Measurements from ENCODE around the gene APP. TPM values are rescaled to one million over a fixed set of nuclear protein-coding genes. Genes with fewer than 3 reads are reported as not detected.
"Not testable (repeated sequence)": the region's sequence is repeated elsewhere in the genome, so short reads cannot be mapped to it uniquely, and the experiment has no call there.

Gene APP
- total RNA-seq, 2 donors from 2014 or later, result 38.5 to 81.4 TPM

DNA sequence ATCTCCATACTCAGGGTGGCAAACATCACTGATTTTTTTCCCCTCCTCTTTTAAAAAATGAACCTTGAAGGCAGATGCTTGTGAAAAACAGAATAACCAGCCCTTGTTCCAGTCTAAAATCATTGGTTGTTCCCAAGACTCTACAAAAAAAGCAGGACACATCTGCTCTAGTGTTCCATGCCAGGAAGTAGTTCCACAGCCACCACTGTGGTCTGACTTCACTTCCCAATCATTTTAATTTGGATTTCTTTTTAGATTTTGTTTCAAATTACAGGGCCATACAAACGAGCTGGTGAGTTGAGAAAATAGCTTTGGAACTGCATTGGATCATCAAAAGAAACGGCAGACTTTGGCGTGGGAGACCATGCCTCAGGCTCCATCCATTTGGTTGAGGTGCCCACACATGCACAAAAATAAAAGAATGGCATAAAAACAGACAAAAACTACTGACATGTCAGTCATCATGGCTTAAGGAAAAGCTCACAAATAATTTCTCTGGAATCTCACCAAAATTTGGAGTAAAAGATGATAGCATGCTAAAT lies 225.8 kb downstream of the APP start:
- Mint-ChIP-seq H3K9me3 (no peaks in the 10 kb centered on the region), H3K27ac (peak overlapping the region in 1 of 2 donors; percentile 36), H3K36me3 (peaks cover 0 to 11% of the 10 kb centered on the region in 2 donors)
- ATAC-seq (no peak), DNase-seq (ENCODE audit: low spot score in 2 of 2) (no peak)

DNA sequence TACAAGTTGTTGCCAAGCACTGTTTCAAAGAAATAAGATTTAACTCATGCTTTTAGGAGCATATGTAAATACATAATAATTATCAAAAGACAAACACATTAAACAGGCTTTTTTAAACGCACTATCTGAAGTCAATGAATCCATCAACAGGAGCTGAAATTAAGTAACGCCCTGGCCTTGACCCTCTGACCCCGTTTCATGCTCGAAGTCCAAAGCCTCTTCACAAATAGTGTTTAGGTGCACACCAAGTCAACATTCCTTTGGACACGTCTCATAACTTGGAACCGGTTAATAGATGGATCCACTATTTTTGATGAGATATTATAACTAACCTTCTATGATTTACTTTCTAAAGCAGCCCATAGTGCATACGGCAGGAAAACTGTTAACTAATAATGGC lies 226.5 kb downstream of the APP start:
- no peak for ATAC-seq
- DNase-seq (ENCODE audit: low spot score in 2 of 2), result no peak
- Mint-ChIP-seq H3K9me3 (no peaks in the 10 kb centered on the region), H3K27ac (no peak overlapping the region), H3K36me3 (peaks cover 0 to 11% of the 10 kb centered on the region in 2 donors)

DNA sequence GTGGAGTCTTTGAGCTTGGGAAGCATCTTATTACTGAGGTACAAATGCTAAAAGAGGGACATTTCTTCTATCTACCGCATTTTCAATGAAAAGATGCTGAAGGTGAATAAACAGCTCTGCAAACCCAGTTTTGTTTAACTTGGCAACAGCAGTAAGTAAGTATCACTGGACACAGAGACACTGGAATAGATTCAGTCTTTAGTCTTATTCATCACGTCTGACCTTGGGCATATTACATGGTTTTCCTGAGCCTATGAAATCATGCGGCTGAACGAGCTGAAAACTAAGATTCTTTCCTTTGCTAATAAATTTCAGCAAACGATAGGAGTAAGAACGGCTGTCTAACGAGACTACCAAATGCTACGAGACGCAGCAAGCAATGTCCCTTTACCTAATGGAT lies 228.4 kb downstream of the APP start:
- Mint-ChIP-seq H3K36me3 (peaks cover 0 to 11% of the 10 kb centered on the region in 2 donors), H3K9me3 (no peaks in the 10 kb centered on the region), H3K27ac (no peak overlapping the region)
- no peak for ATAC-seq
- DNase-seq (ENCODE audit: low spot score in 2 of 2), result no peak

DNA sequence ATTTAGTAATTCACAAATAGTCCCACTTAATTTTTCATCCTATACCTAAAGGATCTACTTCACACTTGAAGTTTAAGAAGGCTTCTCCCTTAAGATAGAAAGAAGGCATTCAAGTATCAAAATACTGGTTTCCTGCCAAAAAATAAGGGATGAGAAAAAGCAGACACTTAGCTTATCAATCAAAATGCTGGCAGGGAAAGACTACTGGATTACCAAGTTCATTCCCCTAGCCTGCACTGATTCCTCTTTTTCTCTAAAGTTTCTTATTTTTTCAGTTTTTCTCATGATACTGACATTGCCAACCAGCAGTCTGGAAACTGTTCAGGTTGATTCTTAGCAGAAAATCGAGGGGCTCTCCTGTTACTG lies 231.2 kb downstream of the APP start:
- no peak for DNase-seq (ENCODE audit: low spot score in 2 of 2)
- no peak overlapping the region for H3K27ac Mint-ChIP-seq
- H3K36me3 Mint-ChIP-seq, result no peaks in the 10 kb centered on the region
- ATAC-seq, result no peak
- H3K9me3 Mint-ChIP-seq, result no peaks in the 10 kb centered on the region

DNA sequence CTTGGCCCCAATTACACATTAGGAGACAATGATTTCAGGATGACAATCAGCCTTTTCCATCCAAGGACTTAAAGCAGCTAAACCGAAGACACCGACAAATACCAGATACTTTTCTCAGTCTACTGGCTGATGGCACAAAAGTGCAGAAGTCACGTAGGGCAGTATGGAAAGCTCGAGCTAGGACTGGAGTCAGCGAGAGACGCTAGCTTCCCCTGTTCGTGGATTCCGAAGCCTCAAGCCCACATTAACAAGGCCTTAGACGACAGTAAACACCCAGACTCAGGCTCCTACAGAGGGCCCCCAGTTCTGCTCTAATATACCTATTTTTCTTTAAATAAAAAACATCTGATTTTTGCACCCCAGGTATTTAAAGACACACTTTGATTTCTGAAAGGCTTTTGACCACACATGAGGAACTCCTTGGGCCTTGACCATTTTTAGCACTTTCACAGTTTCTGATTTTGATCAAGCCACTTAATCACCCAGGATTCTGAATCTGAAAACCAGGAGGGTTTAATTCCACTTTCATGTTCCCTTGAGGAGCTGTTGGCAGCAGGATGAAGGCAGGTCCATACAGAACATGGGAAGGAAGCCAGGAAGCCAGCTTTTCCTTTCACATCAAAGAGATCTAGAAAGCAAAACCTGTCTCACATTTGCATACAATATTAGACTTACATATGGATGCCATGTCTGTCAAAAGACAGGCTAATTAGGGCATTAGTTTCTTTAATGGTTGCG lies 231.7 kb downstream of the APP start:
- no peaks in the 10 kb centered on the region for H3K36me3 Mint-ChIP-seq
- ATAC-seq (no peak), DNase-seq (ENCODE audit: low spot score in 2 of 2) (no peak)
- H3K27ac Mint-ChIP-seq, result no peak overlapping the region
- no peaks in the 10 kb centered on the region for H3K9me3 Mint-ChIP-seq

DNA sequence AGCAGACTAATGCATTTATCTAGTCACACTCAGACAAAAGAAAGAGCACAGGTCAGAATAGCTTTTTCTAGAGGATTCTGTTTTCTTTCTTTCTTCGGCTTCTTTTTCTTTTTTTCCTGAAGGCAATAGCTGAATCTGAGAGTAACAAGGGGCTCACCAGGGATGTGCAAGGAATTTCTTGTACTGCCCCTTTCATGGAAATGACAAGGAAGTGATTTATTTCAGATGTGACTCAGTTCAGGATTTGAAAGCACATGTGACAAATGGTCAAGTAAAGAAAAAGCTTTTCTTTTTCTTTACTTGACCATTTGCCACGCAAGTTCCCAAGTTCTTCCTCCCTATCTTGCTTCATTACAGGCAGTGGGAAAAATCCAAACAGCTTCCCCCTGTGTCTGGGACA lies 233.8 kb downstream of the APP start:
- Mint-ChIP-seq H3K9me3 (no peaks in the 10 kb centered on the region), H3K36me3 (no peaks in the 10 kb centered on the region), H3K27ac (no peak overlapping the region)
- no peak for ATAC-seq
- no peak for DNase-seq (ENCODE audit: low spot score in 2 of 2)

DNA sequence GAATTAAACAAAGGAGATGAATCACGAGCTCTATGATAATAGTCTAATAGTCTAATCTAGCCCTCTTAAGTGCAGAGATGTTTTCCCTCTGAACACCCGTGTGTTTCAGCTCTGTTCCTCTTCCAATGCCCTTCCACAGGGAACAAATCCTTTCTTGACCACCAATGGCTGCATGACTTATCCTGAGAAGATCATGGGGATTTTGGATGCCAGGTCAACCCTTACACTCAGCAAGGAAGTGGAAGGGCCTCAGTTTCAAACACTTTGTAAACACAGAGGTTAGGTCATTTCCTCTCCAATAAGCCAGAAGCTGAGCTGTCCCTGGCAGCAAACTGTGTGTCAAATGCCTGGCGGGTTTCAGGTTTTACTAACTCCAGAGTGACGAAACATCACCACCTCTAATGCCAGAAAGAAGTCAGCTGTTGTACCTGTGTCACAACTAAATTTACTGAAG lies 235.8 kb downstream of the APP start:
- ATAC-seq (peak; percentile 85 to 88), DNase-seq (ENCODE audit: low spot score in 2 of 2) (peak in 1 of 2 donors; percentile 18)
- Mint-ChIP-seq H3K9me3 (no peaks in the 10 kb centered on the region), H3K36me3 (no peaks in the 10 kb centered on the region), H3K27ac (peak overlapping the region; percentile 38 to 68)

DNA sequence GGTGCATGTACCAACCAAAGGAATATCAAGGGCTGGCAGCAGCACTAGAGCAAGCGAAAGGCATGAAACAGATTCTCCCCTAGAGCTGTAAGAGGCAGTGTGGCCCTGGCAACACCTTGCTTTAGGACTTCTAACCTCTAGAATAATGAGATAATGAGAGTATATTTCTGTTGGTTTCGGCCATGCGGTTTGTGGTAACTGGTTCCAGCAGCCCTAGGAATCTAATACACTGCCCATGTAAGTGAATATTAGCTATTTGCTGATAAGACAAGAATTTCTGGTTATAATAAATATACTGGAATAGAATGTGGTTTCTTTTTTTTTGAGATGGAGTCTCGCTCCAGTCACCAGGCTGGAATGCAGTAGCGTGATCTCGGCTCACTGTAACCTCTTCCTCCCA lies 236.4 kb downstream of the APP start:
- H3K27ac Mint-ChIP-seq, result no peak overlapping the region
- no peak for DNase-seq (ENCODE audit: low spot score in 2 of 2)
- H3K36me3 Mint-ChIP-seq, result no peaks in the 10 kb centered on the region
- no peak for ATAC-seq
- H3K9me3 Mint-ChIP-seq, result no peaks in the 10 kb centered on the region

DNA sequence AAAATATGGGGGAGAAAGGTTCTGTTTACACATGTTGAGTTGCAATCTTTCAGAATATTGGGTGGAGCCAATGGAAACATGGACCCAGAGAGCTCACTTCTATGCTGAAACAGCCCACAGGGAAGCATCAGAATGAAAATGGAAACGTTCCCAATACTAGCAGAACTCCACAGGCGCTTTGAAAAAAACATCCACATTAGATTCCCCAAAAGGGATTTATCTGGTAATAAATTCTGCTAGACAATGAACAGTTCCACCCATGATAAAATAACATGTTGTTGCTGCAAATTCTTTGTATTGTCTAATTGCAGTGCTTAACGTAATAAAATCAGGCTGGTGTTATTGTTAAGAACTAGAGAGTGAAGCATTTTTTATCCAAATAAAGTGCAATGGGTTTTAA lies 238.8 kb downstream of the APP start:
- ATAC-seq, result no peak
- Mint-ChIP-seq H3K36me3 (no peaks in the 10 kb centered on the region), H3K27ac (peak overlapping the region in 1 of 2 donors; percentile 24)

DNA sequence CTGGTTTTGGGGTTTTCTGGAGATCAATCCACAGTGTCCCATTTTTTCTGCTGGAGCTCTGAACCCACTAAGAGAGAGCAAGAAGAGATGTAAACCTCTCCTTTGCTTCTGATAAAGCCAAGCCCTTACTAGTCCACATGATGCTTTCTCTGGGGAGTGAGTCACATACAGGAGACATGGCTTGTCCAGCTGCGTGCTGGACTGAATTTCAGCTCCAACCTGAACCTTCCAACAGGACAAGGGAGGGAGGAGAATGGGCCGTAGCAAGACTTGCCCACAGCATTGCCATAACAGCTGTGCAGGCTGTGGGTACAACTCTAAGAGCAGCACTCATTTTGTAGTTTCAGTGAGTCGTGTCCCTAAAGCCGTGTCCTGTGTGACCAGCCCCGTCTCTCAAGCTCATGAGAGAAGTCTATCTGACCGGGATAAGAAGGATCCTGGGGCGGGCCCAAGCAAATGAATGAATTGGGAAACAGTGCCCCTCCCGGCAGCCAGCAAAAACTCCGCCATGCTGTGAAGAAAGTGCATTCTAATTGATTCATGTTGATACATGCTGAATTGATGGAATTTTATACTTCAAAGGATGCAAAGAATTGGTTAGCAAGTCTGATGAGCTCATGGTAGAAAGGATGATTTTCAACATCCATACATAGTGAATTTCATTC lies 240.6 kb downstream of the APP start:
- no peak for DNase-seq (ENCODE audit: low spot score in 2 of 2)
- peaks cover 0 to 5% of the 10 kb centered on the region in 2 donors for H3K9me3 Mint-ChIP-seq
- H3K36me3 Mint-ChIP-seq, result peaks cover 6 to 12% of the 10 kb centered on the region in 2 donors
- no peak overlapping the region for H3K27ac Mint-ChIP-seq
- no peak for ATAC-seq

More for the DNA sequence above, 238.8 kb downstream of the APP start:
- no peaks in the 10 kb centered on the region for H3K9me3 Mint-ChIP-seq
- no peak for DNase-seq (ENCODE audit: low spot score in 2 of 2)

DNA sequence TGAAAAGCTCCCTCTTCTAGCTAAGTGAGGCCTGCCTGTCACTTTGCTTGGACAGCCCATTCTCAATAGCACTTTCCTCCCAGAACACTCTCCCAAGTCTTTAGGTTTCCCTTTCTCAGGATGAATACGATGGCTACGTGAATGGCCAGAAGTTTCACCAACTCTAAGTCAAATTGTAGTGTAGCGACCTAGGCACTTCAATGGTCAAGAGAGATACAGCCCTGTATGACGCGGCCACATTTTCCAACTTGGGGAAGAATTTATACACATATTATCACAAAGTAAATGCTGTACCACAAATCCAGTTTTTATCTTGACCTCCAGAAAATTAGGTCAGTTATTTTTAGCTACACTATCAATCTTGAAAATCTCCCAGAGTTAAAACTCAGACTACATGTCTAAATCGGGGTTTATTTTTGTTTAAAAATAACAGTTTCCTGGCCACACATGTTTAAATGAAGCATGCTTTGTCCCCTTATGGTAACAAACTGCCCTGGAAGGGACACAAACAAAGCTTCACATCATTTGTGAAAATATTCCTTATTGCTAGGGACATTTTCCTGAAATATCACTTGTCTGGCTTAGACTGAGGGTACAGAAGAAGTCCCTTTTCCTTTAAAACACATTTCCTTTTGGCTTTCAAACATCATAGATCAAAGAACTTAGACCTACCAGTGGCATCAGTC lies 243.2 kb downstream of the APP start:
- H3K9me3 Mint-ChIP-seq, result peaks cover 0 to 6% of the 10 kb centered on the region in 2 donors
- H3K36me3 Mint-ChIP-seq, result peaks cover 7 to 17% of the 10 kb centered on the region in 2 donors
- DNase-seq (ENCODE audit: low spot score in 2 of 2) (no peak), ATAC-seq (no peak)
- no peak overlapping the region for H3K27ac Mint-ChIP-seq

DNA sequence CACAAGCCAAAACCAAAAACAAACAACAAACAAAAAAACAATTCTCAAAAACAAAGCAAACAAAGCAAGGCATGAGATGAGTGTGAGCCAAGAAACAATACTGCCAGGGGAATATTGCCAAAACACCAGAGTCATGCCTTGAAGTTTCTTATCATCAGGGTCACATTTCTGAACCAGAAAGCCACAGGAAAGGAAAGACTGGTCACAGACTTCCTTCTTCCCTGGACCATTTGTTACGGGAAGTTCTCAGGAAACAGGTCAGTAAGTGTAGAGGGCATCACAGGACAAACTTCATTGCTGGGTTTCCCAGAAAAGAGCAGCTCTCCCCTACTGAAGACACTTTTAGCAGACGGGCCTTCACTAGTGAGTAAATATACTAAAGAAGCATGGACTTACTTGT lies 244.6 kb downstream of the APP start:
- peaks cover 7 to 17% of the 10 kb centered on the region in 2 donors for H3K36me3 Mint-ChIP-seq
- ATAC-seq (no peak), DNase-seq (ENCODE audit: low spot score in 2 of 2) (no peak)
- peaks cover 0 to 6% of the 10 kb centered on the region in 2 donors for H3K9me3 Mint-ChIP-seq
- H3K27ac Mint-ChIP-seq, result peak overlapping the region in 1 of 2 donors; percentile 52

DNA sequence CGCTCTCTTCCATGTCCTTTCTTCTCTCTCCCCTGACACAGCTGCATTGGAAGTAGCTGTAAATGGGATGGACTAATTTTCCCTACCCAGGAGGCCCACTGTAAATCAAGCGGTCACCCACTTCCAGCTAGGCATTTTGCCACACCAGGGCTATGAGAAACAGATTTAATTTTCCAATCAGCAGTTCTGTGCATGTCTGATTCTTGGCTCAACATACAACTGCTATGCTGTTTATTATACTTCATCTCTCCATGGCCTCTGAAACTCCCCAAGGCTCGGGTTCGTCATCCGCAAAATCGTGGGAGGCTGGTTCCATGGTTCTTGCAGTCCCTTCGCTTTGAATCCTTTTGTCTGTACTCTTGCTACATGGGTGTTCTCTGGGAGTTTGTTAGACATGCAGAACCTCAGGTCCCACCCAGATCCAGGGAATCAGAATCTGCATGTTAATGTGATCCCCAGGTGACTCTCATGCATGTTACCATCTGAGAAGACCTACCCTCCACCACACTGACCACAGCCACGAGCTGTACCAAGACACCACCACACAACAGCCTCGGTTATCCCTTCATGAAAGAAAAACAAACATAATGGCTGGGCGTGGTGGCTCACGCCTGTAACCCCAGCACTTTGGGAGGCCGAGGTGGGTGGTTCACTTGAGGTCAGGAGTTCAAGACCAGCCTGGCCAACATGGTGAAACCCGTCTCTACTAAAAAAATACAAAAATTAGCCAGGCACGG lies 245.3 kb downstream of the APP start:
- ATAC-seq (no peak), DNase-seq (ENCODE audit: low spot score in 2 of 2) (no peak)
- Mint-ChIP-seq H3K9me3 (peaks cover 0 to 6% of the 10 kb centered on the region in 2 donors), H3K36me3 (peaks cover 7 to 17% of the 10 kb centered on the region in 2 donors), H3K27ac (peak overlapping the region in 1 of 2 donors; percentile 52)

DNA sequence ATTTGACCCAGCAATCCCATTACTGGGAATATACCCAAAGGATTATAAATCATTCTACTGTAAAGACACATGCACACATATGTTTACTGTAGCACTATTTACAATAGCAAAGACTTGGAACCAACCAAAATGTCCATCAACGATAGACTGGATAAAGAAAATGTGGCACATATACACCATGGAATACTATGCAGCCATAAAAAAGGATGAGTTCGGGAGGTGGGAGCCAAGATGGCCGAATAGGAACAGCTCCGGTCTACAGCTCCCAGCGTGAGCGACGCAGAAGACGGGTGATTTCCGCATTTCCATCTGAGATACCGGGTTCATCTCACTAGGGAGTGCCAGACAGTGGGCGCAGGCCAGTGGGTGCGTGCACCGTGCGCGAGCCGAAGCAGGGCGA lies 252.4 kb downstream of the APP start:
- not testable (repeated sequence) for DNase-seq (ENCODE audit: low spot score in 2 of 2); ATAC-seq; H3K27ac Mint-ChIP-seq; H3K9me3 Mint-ChIP-seq; H3K36me3 Mint-ChIP-seq

DNA sequence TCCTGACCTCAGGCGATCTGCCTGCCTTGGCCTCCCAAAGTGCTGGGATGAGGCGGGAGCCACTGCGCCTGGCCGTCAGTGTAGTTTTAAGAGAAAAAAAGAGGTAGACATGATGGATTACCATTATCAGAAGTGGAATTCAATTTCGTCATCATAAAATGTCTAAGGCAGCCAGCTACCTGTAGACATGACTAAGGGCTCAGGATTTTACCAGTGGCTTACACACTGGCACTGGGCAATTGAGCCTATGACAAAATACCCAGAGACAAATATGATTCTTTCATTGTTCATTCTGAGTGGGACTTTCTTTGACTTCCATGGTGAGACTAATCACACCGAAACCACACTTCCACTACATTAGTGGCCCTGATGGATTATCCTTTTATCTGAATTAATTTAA lies 254.3 kb downstream of the APP start:
- ATAC-seq (no peak), DNase-seq (ENCODE audit: low spot score in 2 of 2) (no peak)
- H3K27ac Mint-ChIP-seq, result no peak overlapping the region
- peaks cover 6 to 8% of the 10 kb centered on the region in 2 donors for H3K36me3 Mint-ChIP-seq
- H3K9me3 Mint-ChIP-seq, result peaks cover 0 to 5% of the 10 kb centered on the region in 2 donors

DNA sequence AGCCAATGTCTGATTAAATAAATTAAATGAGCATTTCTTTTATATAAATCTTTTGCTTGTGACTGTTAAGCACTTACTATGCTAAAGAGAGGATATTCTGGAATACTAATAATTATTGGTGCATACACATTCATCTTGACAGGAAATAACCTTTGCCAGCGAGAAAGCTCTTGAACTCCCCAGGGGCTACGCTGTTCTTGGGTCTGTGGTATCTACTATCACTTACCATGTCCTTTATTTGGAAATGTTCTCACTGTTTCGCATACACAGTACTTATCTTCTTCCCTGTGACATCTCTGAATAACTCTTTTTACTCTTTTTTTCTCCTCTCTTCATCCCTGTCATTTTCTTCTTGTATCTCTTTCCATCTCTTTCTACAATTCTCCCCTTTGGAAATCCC lies 257.1 kb downstream of the APP start:
- H3K36me3 Mint-ChIP-seq, result peaks cover 6 to 8% of the 10 kb centered on the region in 2 donors
- no peak overlapping the region for H3K27ac Mint-ChIP-seq
- DNase-seq (ENCODE audit: low spot score in 2 of 2), result no peak
- ATAC-seq, result no peak
- H3K9me3 Mint-ChIP-seq, result peaks cover 0 to 5% of the 10 kb centered on the region in 2 donors

All from activated naive CD4-positive, alpha-beta T cell treated with anti-CD3 and anti-CD28 coated beads, Interleukin-2, amount 50 U/mL, for 72 hours (primary cell).